Measurements from ENCODE around the gene CACNA2D1.
"Not testable (repeated sequence)": the region's sequence is repeated elsewhere in the genome, so short reads cannot be mapped to it uniquely, and the experiment has no call there.

The CACNA2D1 gene

GRCh38 chr7:82158327-82158726 is 285.2 kb downstream of the CACNA2D1 start:
- no peak for DNase-seq

GRCh38 chr7:82156893-82157292 is 286.7 kb downstream of the CACNA2D1 start:
- no peak for DNase-seq

GRCh38 chr7:82156168-82156567 is 287.4 kb downstream of the CACNA2D1 start:
- no peak for DNase-seq

GRCh38 chr7:82154728-82155127 is 288.8 kb downstream of the CACNA2D1 start:
- no peak for DNase-seq

- no peak for DNase-seq
Observed at GRCh38 chr7:82153776-82154175, 289.8 kb downstream of the CACNA2D1 start.

- no peak for DNase-seq
Observed at GRCh38 chr7:82152858-82153257, 290.7 kb downstream of the CACNA2D1 start.

- DNase-seq, result no peak
Observed at GRCh38 chr7:82146491-82146890, 297.1 kb downstream of the CACNA2D1 start.

- DNase-seq, result no peak
Observed at GRCh38 chr7:82142263-82142864, 301.2 kb downstream of the CACNA2D1 start.

GRCh38 chr7:82141427-82141826 is 302.1 kb downstream of the CACNA2D1 start:
- DNase-seq, result no peak

GRCh38 chr7:82140608-82141007 is 303.0 kb downstream of the CACNA2D1 start:
- DNase-seq, result not testable (repeated sequence)

GRCh38 chr7:82131215-82131614 is 312.4 kb downstream of the CACNA2D1 start:
- no peak for DNase-seq

- DNase-seq, result no peak
Observed at GRCh38 chr7:82129091-82129490, 314.5 kb downstream of the CACNA2D1 start.

- no peak for DNase-seq
Observed at GRCh38 chr7:82128546-82128945, 315.0 kb downstream of the CACNA2D1 start.

- DNase-seq, result no peak
Observed at GRCh38 chr7:82126576-82126975, 317.0 kb downstream of the CACNA2D1 start.

GRCh38 chr7:82124445-82124844 is 319.1 kb downstream of the CACNA2D1 start:
- DNase-seq, result no peak

GRCh38 chr7:82122275-82122674 is 321.3 kb downstream of the CACNA2D1 start:
- no peak for DNase-seq

GRCh38 chr7:82114237-82114636 is 329.3 kb downstream of the CACNA2D1 start:
- no peak for DNase-seq

GRCh38 chr7:82110146-82110840 is 333.3 kb downstream of the CACNA2D1 start:
- no peak for DNase-seq

GRCh38 chr7:82109288-82109687 is 334.3 kb downstream of the CACNA2D1 start:
- DNase-seq, result no peak

- DNase-seq, result no peak
Observed at GRCh38 chr7:82106201-82106600, 337.4 kb downstream of the CACNA2D1 start.

- no peak for DNase-seq
Observed at GRCh38 chr7:82105463-82105862, 338.1 kb downstream of the CACNA2D1 start.

- no peak for DNase-seq
Observed at GRCh38 chr7:82098414-82098813, 345.2 kb downstream of the CACNA2D1 start.

- no peak for DNase-seq
Observed at GRCh38 chr7:82091126-82091684, 352.4 kb downstream of the CACNA2D1 start.

GRCh38 chr7:82087099-82087498 is 356.5 kb downstream of the CACNA2D1 start:
- no peak for DNase-seq

GRCh38 chr7:82085116-82085515 is 358.5 kb downstream of the CACNA2D1 start:
- no peak for DNase-seq
